ENCODE measurements around the gene PBXIP1. TPM values are rescaled to one million over a fixed set of nuclear protein-coding genes. Genes with fewer than 3 reads are reported as not detected.
A peak's percentile ranks its signal among the peaks of the same experiment; 100 is the strongest.

The PBXIP1 gene, protein sequence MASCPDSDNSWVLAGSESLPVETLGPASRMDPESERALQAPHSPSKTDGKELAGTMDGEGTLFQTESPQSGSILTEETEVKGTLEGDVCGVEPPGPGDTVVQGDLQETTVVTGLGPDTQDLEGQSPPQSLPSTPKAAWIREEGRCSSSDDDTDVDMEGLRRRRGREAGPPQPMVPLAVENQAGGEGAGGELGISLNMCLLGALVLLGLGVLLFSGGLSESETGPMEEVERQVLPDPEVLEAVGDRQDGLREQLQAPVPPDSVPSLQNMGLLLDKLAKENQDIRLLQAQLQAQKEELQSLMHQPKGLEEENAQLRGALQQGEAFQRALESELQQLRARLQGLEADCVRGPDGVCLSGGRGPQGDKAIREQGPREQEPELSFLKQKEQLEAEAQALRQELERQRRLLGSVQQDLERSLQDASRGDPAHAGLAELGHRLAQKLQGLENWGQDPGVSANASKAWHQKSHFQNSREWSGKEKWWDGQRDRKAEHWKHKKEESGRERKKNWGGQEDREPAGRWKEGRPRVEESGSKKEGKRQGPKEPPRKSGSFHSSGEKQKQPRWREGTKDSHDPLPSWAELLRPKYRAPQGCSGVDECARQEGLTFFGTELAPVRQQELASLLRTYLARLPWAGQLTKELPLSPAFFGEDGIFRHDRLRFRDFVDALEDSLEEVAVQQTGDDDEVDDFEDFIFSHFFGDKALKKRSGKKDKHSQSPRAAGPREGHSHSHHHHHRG
- total RNA-seq = 49.1 TPM
- long read RNA-seq, transcript PBXIP1-202 (11 exons, 3,212 nt) = major isoform, 42 of 71 reads
- long read RNA-seq, partial matches to known transcripts = 24 of 71 reads
- long read RNA-seq, other reads (novel, unspliced or antisense) = 5 of 71 reads

DNA sequence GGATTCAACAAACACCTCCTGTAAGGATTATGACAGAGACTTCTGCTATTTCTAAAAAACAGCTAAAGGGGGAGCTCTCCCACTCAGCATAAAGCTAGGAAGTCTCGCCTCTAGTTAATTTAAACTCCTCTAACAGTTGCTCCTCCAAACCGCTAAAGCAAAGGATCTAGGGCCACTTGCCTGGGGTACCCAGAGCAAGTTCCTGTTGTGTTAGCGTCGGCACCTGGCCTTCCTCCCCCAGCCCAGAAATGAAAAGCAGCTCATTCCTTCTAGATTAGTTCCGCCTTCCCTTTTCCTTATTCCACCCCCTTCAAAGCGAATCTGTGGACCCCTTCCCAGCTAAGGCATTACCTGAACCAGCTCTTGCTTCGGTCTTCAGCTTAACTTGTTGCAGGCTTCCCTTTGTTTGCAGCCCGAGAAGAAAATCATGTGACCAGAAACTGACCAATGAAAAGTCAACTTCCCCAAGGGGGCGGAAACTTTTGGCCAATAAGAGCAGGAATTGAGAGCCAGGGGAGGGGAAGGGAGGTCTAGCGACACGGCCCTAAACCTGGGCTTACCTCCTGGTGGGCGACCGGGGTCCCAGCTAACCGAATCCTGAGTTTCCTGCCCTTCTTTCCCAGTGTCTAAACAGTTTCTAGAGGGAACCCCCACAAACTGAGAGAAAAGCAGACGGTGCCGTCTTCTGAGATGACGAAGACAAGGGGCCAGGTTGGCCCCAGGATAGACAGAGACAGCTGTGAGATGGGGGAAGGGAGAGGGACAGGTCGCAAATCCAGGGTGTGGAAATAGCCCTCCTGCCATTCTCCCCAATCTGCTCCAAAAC, at the start of gene PBXIP1:
TSS of gene PBXIP1 (minus strand) at position 382 of the 826 bp plus-strand sequence. CDS start 2,378 bp downstream, outside the sequence.
- intact Hi-C loops (cut with DNase I) = no loop called here
- peak; percentile 90 for DNase-seq (ENCODE audit: low spot score)

DNA sequence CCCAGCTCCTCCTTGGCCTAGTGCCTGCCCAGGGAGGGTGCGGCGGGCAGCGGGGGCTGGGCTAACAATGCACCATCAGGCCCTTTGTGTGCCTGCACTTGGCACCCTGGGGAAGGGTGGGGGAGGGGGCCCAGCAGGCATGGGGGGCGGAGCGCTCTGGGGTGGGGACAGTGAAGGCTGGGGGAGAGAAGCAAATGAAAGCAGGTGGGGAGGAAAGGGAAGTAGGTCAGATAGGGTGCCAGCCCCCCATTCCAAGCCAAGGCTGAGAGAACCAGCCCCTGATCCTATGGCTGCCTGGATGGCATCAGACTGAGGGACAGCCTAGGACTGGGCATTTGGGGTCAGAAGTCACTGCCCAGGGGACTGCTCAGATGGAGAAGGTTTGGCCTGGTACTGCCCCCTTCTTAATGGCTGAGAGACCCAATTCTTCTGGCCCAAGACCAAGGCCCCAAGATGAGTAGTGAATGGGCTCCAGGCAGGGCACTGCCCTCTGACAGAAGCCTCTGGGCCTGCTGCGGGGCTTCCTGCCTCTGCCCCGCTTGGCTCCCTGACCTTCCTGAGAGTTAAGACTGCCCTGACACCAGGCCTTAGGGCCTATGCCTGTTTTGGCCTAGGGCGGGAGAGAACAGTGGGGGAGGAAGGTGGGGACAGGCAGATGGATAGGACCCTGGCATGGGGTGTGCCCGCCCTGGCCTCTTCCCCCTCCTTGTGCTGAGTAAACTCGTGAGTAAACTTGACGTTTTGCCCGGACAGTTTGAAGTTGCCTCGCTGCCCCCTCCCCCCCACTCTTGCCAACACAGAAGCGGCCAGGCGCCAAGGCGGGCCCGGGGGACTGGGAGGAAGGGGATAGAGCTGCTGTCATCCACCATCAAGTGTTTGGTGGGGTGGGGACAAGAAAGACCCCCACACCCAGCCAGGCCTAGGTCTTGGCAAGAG, 49.4 kb upstream of the PBXIP1 start:
- peak; percentile 89 for DNase-seq (ENCODE audit: low spot score)
- intact Hi-C loops (cut with DNase I) = no loop called here

DNA sequence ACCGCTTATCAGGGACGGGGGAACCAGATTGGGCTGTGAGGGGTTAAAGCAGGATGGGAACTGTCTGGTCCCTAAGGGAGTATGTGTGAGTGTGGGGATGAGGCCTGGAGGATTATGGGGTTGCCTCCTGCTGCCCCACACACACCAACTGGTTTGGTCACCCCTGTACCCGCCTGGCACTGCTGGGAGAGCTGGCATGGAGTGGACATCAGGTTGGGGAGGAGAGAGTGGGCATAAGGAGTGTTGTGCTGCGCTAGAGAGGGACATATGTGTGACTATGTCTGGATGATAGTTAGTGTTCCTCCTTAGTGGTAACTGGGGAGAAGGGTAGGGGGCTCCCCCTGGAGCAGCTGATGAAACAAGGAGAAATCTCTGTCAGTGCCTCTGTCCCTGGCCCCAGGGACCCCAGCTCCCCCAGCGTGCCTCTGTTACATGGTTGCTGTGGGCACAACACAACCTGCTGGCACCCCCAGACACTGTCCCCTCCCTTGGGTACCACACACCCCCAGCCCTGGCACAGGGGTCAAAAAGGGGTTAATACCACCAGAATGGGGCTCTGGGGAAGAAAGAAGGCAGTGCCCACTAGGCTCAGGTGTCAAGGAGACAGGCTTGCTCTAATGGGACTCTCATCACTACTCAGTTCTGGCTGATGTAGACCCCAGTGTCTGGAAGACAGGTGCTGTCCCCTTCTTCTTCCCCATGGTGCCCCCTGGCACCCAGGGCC, 48.6 kb upstream of the PBXIP1 start:
- intact Hi-C loops (cut with DNase I) = no loop called here
- no peak for DNase-seq (ENCODE audit: low spot score)

DNA sequence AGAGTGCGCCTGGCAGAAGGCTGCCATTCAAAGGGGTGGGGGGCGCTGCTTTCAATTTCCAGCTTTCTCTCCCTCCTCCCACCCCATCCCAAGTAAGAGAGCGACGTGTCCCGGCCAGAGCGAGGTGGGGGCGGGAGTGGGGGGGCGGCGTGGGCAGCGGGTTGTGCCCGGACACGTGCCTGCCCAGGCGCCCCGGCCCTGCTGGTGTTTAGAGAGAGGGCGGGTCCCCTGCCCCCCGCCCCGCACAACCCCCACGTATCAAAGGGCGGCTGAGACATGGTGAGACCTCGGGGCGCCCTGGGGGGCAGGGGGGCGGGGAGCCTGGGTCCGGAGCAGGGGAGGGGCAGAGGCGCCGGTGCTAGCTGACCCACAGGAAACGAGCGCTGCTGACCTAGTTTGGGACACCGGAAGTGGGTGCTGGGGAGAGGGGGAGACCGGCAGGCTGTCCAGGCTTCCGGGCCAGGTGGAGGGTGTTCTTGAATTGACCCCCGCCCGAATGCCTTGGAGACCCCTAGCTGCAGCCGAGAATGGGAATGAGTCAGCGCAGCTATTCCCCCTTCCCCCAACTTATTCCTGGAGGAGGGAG, 48.0 kb upstream of the PBXIP1 start:
- peak; percentile 90 for DNase-seq (ENCODE audit: low spot score)
- intact Hi-C loops (cut with DNase I) = loop anchor here (2.0 kb wide), 1 partner anchor 47 kb away; the partner anchor contains the start of gene ADAM15

DNA sequence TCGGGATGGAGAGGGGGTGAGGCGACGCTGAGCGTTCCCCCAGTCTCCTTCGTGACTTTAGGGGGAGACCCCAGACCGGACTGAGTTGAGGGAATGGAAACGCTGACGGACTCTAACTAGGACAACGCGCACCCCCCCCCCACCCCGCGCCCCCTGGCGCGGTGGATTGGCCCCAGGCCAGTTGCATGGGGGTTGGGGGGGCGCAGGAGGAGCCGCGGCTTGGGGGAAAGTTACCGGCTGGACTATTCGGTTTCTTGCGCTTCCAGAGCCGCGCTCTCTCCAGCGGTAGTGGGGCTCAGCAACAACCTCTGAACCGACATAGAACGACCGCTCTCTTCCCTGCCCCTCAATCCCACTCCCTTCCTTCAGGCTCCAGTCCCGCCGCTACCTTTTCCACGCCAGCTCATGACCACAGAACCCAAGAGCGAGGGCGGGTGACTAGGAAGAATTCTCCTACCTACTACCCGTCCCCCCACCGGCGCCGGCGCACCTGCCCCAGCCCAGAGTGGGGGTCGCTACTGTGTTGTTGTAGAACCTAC, 47.4 kb upstream of the PBXIP1 start:
- no peak for DNase-seq (ENCODE audit: low spot score)
- intact Hi-C loops (cut with DNase I) = loop anchor here (2.0 kb wide), 1 partner anchor 48 kb away; the partner anchor contains the start of gene ADAM15

DNA sequence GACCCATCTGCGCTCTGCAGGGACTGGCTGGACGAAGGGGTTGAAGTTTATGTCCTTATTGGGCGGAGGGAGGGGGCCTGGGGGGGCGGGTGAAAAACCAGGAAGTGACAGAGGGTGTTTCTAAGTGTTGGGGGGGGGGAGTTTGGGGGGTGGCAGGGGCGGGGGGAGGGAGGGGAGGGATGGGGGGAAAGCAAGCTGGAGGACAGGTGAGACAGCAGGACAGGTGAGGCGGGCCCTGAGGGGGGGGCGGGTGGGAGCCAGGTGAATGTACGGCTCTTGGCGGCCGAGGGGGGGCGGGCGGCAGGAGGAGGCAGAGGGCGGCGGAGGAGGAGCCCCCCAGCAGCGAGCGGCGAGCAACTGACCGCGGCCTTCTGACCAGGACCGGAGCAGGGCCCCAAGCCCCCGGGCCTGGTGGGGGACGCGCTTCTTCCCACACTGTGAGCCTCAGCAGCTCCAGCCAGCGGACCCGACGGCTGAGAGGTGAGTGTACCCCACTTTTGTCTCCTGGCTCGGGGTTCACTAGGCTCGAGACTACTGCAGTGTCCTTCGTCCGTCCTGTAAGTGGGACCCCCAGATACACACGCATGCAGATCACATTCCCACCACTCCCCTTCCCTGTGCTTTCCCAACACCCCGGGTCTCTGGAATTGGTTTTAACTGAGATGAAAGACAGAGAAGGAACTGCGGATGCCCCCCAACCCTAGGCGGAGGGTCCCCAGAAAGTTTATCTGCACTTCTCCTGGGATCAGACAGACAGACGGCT, 46.7 kb upstream of the PBXIP1 start, which contains the start of gene ZBTB7B:
TSS of gene ZBTB7B (plus strand) at position 339 of the 763 bp plus-strand sequence. CDS start 11,859 bp downstream, outside the sequence.
- DNase-seq (ENCODE audit: low spot score) = no peak
- intact Hi-C loops (cut with DNase I) = loop anchor here (2.0 kb wide), 1 partner anchor 48 kb away; the partner anchor contains the start of gene ADAM15

DNA sequence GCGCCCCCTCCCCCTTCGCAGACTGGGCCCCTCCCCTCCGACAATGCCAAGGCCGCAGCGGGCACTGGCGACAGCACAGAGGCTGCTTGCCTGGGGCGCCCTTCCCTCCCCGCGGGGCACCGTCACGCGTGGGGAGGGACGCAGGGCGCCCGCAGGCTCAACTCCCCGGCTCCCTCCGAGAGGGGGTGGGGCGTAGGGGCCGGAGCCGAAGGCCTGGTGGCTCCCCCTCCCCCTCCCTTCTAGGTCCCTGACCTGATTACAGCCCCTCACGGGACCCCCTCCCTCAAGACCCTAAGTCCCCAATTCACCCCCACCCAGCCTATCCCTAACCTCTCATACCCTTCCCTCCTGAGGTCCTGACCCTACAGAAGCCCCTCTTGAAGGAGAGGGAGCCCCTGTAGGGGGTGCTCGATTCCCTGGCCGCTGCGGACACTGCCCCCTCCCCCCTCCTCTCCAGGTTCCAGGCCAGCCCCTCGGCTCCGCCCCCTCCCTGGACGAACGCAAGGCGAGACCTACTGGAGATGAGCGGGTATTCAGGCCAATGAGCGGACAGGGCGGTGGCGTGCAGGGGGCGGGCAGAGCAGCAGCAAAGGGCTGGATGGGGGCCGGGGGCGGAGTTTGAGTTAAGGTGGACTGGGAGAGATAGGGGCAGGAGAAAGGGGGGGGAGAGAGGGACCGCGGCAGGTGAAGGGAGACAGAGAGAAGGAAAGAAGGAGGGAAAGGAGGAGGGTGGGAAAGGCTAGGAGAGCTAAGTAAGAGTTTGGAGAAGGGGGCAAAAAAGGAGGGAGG, 46.0 kb upstream of the PBXIP1 start:
- intact Hi-C loops (cut with DNase I) = loop anchor here (2.0 kb wide), 4 partner anchors 15 to 443 kb away; partner anchors contain the start of genes ADAM15, CKS1B and UBE2Q1
- peak; percentile 100 for DNase-seq (ENCODE audit: low spot score)

DNA sequence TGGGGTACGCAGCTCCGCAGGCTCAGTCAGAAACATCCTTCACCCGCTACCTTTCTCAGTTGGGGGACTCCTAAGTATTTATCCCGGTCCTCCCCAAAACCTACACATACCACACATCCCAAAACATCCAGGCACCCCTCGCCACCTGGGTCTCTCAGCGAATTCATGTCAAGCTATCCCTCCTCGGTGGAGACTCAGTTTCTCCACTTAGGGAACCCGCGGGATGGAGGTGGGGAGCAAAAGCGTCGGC, 45.5 kb upstream of the PBXIP1 start:
- intact Hi-C loops (cut with DNase I) = loop anchor here (2.0 kb wide), 3 partner anchors 15 to 443 kb away; partner anchors contain the start of genes CKS1B and UBE2Q1
- no peak for DNase-seq (ENCODE audit: low spot score)

DNA sequence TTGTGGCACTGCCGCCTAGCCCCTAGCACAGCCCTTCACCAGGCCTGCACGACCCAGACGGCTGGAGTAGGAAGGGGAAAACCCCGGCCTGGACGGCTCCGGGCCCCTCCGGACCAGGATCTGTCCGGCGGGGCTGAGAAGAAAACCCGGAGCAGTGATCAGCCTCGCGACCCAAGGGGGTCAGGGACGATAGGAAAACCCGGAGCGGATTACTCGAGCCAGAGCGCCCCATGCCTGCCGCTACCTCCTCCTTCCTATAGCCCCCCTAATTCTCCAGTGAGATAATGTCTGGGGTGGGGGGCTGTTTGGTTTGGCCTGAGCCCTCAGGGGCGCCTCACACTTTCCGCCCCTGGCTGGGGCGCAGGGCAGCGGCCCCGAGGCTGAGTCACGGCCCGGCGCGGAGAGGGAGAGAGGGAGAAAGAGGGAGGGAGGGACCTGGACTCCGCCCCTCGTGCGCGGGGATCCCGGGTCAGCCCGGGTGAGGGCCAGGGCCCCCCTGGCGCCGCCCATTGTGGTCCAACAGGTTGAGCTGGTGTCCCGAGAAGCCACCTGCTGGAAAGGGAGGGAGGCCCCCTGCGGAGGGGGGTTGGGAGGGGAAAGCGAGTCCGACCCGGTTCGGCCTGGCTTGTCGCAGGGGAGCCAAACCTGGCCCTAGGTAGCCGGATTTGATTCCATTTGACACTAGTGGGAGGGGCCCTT, 45.0 kb upstream of the PBXIP1 start:
- intact Hi-C loops (cut with DNase I) = loop anchor here (2.0 kb wide), 3 partner anchors 16 to 442 kb away; partner anchors contain the start of genes CKS1B and UBE2Q1
- DNase-seq (ENCODE audit: low spot score) = peak; percentile 93

DNA sequence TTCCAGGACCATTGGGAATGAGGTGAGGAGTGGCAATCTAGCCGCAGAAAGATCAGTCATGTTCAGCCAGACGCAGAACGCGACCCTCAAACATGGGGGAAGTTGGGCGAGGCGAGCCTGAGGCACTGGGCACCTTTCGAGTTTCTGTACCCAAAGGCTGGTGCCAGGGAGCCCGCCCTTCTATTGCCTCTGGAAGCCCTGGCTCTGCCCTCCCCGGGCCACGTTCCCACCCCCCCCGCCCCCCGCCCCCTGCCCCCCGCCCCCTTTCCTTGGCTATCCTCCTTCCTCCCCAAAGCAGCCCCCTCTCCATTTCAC, 44.5 kb upstream of the PBXIP1 start:
- intact Hi-C loops (cut with DNase I) = loop anchor here (2.0 kb wide), 3 partner anchors 16 to 442 kb away; partner anchors contain the start of genes CKS1B and UBE2Q1
- DNase-seq (ENCODE audit: low spot score) = no peak

DNA sequence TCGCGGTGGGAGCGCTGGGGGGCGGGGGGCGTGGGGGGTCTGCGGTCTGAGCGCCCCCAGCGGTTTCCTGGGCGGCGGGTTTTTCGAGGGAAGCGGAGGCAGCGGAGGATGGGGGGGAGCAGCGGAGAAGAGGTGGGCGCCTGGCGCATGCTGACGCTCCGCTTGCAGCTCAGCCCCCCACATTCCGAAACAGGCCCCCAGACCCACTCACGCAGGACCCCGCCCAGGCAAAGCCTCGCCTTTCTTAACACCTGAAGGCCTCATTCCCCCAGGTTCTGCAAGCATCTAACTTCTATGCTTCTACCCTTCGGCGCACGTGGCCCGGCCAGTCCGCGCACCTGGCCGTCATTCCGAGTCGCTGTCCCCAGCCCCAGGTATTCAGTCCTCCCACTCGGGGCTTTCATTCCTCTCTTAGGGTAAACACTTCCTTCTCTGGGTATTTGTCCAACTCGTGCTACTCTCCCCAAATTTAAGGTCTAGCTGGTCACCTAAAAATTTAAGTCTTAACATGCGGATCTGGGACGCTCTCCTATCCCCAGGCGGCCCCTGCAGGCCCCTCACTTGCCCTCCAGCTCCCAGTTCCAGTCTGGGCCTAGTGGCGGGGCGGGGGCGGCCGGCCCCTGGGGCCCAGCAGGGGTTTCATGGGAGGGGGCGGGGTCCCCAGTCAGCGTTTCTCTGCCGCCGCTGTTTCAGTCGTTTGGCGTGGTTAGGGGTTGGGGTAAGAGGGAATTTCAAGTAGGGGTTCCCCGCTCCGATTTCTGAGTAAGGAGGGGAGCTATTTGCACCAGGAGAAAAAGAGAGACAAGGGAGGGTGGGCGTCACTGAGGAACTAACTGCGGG, 43.9 kb upstream of the PBXIP1 start:
- no peak for DNase-seq (ENCODE audit: low spot score)
- intact Hi-C loops (cut with DNase I) = loop anchor here (2.0 kb wide), 4 partner anchors 17 to 441 kb away; partner anchors contain the start of genes CKS1B and UBE2Q1

DNA sequence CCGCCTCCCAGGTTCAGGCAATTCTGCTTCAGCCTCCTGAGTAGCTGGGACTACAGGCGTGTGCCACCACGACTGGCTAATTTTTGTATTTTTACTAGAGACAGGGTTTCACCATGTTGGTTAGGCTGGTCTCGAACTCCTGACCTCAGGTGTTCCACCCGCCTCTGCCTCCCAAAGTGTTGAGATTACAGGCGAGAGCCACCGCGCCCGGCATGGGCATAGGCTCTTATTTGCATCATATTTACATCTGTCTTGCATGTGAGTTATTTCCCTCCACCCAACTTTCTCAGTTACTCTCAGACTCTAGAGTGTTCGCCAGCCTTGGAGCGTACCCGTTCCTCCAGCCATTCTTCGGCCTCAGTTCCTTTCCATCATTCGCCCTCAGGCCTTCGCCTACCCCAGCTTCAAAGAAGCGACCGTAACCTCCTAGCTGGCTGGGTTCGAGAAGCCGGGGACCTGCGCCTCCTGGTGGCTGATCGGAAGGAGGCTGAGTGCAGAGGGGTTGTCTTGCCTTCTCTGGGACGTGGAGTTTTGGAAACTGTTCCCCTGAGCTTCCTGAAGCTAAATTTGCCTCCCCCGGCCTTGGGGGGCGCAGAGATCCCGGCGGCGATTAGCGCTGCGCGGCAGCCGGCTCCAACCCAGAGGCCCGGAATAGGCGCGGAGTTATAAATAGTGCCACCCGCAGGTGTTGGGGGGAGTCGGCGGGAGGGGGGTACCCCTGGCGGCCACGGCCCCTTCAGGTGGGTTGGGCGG, 43.1 kb upstream of the PBXIP1 start:
- intact Hi-C loops (cut with DNase I) = loop anchor here (2.0 kb wide), 1 partner anchor 36 kb away; no protein-coding TSS in a partner anchor
- peak; percentile 91 for DNase-seq (ENCODE audit: low spot score)

DNA sequence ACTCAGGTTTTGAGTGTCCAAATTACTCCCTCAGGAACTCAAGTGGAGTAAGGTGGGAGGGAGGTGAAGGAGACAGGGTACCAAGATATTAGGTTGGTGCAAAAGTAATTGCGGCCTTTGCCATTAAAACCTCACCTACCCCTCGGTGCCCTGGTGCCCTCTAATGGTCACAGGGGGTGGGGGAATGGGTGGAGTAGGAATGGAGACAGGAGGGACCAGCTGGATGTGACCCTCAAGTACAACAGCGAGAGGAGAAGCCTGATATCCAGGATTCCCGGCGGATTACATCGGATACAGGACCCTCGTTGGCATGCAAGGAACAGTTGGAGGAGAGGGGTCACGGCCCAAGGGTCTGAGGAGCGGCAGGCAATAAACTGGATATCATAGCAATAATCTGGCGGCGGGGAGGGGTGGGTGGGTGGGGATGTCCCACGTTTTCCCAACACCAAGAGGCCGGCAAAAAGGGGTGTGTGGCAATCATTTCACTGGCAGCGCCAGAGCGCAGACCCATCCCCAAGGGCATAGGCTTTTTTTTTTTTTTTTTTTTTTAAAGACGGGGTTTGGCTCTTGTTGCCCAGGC, 42.4 kb upstream of the PBXIP1 start:
- no peak for DNase-seq (ENCODE audit: low spot score)
- intact Hi-C loops (cut with DNase I) = loop anchor here (2.0 kb wide), 1 partner anchor 35 kb away; no protein-coding TSS in a partner anchor

Data from cardiac septum (tissue), 1 donor.